ENCODE measurements around the gene MRPL21. TPM values are rescaled to one million over a fixed set of nuclear protein-coding genes. Genes with fewer than 3 reads are reported as not detected.

Gene MRPL21
- total RNA-seq, 1 donor from 2014 or later: 121 TPM

DNA sequence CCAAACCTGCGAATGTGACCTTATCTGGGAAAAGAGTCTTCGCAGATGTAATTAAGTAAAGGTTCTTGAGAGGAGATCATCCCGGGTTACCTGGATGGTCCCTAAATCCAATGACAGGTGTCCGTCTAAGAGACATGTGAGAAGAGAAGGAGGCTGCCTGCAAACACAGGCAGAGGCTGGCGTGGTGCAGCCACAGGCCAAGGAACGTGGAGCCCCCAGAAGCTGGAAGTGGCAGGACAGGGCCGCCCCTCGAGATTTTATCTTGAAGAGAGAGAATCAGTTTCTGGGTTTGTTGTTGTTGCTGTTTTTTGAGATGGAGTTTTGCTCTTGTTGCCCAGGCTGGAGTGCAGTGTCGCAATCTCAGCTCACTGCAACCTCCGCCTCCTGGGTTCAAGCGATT lies 43.5 kb upstream of the MRPL21 start:
- intact Hi-C loops (cut with micrococcal nuclease): no loop called here
- DNase-seq: no peak

DNA sequence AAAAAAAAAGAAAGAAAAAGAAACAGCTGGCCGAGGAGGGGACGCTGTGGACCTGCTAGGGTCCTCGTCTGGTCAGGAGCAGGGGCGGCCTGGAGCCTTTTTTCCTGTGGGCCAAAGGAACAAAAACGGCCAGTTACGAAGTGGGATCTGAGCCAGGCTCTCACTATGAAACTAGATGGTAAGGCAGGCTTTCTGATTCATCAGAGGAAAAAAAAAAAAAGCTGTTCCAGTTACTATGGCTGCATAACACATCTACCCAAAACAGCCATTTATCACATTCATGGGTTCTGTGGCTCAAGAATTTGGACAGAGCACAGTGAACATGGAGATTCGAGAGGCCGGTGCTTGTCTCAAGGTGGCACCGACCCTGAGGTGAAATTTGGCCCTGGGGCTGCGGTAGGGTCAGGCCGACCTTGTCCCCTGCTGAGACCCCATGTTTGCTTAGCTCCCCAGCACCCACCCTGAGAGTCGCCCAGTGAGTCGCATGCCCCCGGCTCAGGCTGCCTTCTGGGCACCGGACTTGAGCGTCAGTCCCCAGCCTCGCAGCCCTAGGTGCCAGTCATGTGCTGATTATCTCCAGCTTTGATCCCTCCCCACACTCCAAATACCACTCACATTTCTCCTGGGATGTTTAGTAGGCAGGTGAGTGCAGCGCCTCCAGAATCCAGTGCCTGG lies 42.9 kb upstream of the MRPL21 start:
- no peak overlapping the region for H3K27ac ChIP-seq (replicated peaks)

More for the DNA sequence above, 43.5 kb upstream of the MRPL21 start:
- Histone ChIP-seq H3K27me3 (ENCODE audit: low read depth) (no peaks in the 10 kb centered on the region), H3K27ac (replicated peaks) (no peak overlapping the region), H3K4me1 (peaks cover 12% of the 10 kb centered on the region), H3K36me3 (no peaks in the 10 kb centered on the region), H3K9me3 (replicated peaks) (no peaks in the 10 kb centered on the region), H3K4me3 (no peak overlapping the region)
- TF ChIP-seq, protein P1, sequence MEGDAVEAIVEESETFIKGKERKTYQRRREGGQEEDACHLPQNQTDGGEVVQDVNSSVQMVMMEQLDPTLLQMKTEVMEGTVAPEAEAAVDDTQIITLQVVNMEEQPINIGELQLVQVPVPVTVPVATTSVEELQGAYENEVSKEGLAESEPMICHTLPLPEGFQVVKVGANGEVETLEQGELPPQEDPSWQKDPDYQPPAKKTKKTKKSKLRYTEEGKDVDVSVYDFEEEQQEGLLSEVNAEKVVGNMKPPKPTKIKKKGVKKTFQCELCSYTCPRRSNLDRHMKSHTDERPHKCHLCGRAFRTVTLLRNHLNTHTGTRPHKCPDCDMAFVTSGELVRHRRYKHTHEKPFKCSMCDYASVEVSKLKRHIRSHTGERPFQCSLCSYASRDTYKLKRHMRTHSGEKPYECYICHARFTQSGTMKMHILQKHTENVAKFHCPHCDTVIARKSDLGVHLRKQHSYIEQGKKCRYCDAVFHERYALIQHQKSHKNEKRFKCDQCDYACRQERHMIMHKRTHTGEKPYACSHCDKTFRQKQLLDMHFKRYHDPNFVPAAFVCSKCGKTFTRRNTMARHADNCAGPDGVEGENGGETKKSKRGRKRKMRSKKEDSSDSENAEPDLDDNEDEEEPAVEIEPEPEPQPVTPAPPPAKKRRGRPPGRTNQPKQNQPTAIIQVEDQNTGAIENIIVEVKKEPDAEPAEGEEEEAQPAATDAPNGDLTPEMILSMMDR (IDR thresholded peaks at IDR 0.05; ENCODE audit: borderline replicate concordance): no peak

DNA sequence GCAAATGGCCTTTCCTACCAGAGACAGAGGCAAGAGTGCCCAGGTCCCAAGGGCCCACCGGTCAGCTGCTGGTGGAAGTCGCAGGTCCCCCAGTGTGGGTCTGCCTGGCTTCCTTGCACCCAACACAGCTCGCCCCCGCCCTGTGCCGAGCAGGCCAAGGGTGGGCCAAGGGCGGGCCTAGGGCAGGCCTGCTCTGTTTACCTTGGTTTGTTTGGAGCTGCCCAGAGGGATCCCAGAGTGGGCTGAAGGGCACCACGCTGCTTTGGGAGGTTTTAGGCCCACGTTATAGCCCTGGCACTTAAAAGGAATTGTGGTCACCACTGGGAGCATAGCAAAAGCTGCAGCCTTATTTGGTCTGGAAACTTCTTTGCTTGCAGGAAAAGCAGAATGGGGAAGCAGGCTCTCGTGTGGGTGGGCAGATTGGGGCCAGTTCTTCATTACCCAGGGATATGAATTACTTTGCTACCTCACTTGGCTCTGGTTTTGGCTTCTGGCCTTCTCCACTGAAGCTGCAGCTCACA lies 39.2 kb upstream of the MRPL21 start:
- H3K9me3 ChIP-seq (replicated peaks): no peaks in the 10 kb centered on the region
- H3K4me3 ChIP-seq: no peak overlapping the region
- peaks cover 25% of the 10 kb centered on the region for H3K36me3 ChIP-seq
- H3K27ac ChIP-seq (replicated peaks): no peak overlapping the region
- H3K27me3 ChIP-seq (ENCODE audit: low read depth): no peaks in the 10 kb centered on the region
- peaks cover 12% of the 10 kb centered on the region for H3K4me1 ChIP-seq
- TF ChIP-seq, protein P1 (IDR thresholded peaks at IDR 0.05; ENCODE audit: borderline replicate concordance): no peak
- DNase-seq: no peak
- intact Hi-C loops (cut with micrococcal nuclease): no loop called here

More for the DNA sequence above, 42.9 kb upstream of the MRPL21 start:
- H3K36me3 ChIP-seq: no peaks in the 10 kb centered on the region
- no peak for DNase-seq
- H3K4me1 ChIP-seq: peaks cover 12% of the 10 kb centered on the region
- no peaks in the 10 kb centered on the region for H3K27me3 ChIP-seq (ENCODE audit: low read depth)
- H3K9me3 ChIP-seq (replicated peaks): no peaks in the 10 kb centered on the region
- TF ChIP-seq, protein P1 (IDR thresholded peaks at IDR 0.05; ENCODE audit: borderline replicate concordance): no peak
- intact Hi-C loops (cut with micrococcal nuclease): no loop called here
- no peak overlapping the region for H3K4me3 ChIP-seq

DNA sequence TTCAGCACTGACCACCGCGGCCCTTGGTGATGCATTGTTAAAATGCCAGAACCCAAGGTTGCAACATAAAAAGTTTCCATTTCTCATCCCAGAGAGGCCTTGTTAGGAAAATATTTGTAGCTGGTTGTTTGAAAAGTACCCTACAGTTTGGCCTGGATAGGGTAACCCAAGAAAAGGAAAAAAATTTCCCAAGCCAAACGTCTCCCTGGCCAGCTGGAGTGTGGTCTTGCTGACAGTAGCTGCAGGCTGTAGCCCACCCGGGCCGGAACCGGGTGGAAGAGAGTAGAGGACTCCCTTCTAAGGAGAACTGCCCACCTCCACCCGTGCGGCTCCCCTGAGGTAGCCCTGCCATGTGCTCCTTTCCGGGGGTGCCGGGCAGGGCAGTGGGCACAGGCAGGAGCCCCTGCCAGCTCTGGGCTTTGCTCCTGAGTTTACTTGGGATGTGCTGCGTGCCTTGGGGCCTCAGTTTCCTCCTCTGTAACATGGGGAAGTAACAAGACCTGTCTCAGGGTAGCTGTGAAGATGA lies 38.5 kb upstream of the MRPL21 start:
- Histone ChIP-seq H3K4me3 (no peak overlapping the region), H3K9me3 (replicated peaks) (no peaks in the 10 kb centered on the region), H3K27ac (replicated peaks) (no peak overlapping the region), H3K36me3 (peaks cover 32% of the 10 kb centered on the region), H3K27me3 (ENCODE audit: low read depth) (no peaks in the 10 kb centered on the region), H3K4me1 (peaks cover 12% of the 10 kb centered on the region)
- intact Hi-C loops (cut with micrococcal nuclease): no loop called here
- no peak for DNase-seq
- TF ChIP-seq, protein P1 (IDR thresholded peaks at IDR 0.05; ENCODE audit: borderline replicate concordance): no peak

DNA sequence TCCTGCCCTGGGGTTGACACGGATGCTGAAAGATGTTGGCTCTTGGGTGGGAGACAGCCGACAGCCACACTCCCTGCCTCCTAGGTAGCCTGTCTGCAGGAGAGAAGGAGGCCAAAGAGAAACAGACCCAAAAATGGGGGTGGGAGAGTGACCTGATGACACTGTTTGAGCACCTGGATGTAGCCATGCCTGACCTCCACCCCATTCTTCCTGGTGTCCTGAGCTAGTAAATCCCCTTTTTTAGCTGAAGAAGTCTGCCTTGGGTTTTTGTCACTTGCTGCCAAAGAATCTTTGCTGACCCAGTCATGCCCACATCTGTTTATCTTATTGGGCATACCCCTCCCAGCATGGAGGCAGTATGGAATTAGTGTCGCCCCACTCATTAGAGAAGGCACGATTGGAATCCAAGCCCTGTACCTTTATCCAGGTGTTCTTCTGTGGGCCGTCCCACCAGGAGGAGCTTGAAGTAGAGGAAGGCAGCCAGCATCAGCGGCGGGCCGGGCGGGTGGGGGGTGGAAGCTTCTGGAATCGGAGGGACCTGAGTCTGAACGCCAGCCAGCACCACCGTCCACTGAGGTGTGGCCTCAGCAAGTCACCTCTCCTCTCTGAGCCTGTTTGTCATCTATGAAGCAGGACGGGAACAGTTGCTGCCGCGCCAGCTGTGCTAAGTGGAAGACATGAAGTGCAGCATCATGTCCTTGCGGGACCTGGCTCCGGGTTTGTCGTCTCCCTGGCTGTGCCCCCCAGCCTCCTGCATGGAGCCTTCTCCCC lies 37.9 kb upstream of the MRPL21 start:
- Histone ChIP-seq H3K4me1 (peaks cover 5% of the 10 kb centered on the region), H3K27me3 (ENCODE audit: low read depth) (no peaks in the 10 kb centered on the region), H3K9me3 (replicated peaks) (no peaks in the 10 kb centered on the region), H3K4me3 (no peak overlapping the region), H3K27ac (replicated peaks) (no peak overlapping the region), H3K36me3 (peaks cover 38% of the 10 kb centered on the region)
- DNase-seq: no peak
- TF ChIP-seq, protein P1 (IDR thresholded peaks at IDR 0.05; ENCODE audit: borderline replicate concordance): no peak
- intact Hi-C loops (cut with micrococcal nuclease): no loop called here

Measured in left ventricle myocardium inferior (tissue), 1 donor.